ENCODE measurements around the gene HS6ST1.

Gene HS6ST1

DNA sequence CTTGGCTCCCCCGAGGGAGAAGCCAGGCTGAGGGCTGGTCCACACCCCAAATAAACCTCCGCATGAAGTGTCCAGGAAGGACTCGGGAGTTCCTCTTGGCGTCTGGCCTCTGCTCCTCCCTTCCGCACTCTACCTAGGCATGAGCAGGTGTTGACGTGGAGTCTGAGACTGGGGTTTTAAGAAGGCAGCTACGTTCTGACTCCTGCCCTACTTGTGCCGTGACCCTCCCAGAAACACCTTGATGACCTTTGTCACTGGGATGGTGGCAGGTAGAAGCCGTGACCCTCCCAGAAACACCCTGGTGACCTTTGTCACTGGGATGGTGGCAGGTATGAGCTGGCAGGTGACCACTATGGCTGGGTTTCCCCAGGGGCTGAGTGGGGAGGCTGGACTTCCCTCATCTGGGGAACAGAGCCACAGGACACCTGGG, 54.8 kb downstream of the HS6ST1 start:
- no peak for ATAC-seq
- TF ChIP-seq, protein P1, sequence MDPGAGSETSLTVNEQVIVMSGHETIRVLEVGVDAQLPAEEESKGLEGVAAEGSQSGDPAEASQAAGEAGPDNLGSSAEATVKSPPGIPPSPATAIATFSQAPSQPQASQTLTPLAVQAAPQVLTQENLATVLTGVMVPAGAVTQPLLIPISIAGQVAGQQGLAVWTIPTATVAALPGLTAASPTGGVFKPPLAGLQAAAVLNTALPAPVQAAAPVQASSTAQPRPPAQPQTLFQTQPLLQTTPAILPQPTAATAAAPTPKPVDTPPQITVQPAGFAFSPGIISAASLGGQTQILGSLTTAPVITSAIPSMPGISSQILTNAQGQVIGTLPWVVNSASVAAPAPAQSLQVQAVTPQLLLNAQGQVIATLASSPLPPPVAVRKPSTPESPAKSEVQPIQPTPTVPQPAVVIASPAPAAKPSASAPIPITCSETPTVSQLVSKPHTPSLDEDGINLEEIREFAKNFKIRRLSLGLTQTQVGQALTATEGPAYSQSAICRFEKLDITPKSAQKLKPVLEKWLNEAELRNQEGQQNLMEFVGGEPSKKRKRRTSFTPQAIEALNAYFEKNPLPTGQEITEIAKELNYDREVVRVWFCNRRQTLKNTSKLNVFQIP (CRISPR knock-in tag; IDR thresholded peaks at IDR 0.05; ENCODE audit: borderline replicate concordance, low read depth) = no peak
- TF ChIP-seq, protein P2, sequence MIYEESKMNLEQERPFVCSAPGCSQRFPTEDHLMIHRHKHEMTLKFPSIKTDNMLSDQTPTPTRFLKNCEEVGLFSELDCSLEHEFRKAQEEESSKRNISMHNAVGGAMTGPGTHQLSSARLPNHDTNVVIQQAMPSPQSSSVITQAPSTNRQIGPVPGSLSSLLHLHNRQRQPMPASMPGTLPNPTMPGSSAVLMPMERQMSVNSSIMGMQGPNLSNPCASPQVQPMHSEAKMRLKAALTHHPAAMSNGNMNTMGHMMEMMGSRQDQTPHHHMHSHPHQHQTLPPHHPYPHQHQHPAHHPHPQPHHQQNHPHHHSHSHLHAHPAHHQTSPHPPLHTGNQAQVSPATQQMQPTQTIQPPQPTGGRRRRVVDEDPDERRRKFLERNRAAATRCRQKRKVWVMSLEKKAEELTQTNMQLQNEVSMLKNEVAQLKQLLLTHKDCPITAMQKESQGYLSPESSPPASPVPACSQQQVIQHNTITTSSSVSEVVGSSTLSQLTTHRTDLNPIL (CRISPR knock-in tag; IDR thresholded peaks at IDR 0.05; ENCODE audit: low read depth) = no peak
- TF ChIP-seq PPARA (CRISPR knock-in tag; IDR thresholded peaks at IDR 0.05; ENCODE audit: borderline replicate concordance) = no peak
- TF ChIP-seq, protein P3, sequence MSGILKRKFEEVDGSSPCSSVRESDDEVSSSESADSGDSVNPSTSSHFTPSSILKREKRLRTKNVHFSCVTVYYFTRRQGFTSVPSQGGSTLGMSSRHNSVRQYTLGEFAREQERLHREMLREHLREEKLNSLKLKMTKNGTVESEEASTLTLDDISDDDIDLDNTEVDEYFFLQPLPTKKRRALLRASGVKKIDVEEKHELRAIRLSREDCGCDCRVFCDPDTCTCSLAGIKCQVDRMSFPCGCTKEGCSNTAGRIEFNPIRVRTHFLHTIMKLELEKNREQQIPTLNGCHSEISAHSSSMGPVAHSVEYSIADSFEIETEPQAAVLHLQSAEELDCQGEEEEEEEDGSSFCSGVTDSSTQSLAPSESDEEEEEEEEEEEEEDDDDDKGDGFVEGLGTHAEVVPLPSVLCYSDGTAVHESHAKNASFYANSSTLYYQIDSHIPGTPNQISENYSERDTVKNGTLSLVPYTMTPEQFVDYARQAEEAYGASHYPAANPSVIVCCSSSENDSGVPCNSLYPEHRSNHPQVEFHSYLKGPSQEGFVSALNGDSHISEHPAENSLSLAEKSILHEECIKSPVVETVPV (CRISPR knock-in tag; IDR thresholded peaks at IDR 0.05) = no peak
- no peak for TF ChIP-seq ZFP30 (CRISPR knock-in tag; IDR thresholded peaks at IDR 0.05)
- TF ChIP-seq ISL1 (CRISPR knock-in tag; IDR thresholded peaks at IDR 0.05) = no peak
- no peak for TF ChIP-seq SNAI2 (CRISPR knock-in tag; IDR thresholded peaks at IDR 0.05)

DNA sequence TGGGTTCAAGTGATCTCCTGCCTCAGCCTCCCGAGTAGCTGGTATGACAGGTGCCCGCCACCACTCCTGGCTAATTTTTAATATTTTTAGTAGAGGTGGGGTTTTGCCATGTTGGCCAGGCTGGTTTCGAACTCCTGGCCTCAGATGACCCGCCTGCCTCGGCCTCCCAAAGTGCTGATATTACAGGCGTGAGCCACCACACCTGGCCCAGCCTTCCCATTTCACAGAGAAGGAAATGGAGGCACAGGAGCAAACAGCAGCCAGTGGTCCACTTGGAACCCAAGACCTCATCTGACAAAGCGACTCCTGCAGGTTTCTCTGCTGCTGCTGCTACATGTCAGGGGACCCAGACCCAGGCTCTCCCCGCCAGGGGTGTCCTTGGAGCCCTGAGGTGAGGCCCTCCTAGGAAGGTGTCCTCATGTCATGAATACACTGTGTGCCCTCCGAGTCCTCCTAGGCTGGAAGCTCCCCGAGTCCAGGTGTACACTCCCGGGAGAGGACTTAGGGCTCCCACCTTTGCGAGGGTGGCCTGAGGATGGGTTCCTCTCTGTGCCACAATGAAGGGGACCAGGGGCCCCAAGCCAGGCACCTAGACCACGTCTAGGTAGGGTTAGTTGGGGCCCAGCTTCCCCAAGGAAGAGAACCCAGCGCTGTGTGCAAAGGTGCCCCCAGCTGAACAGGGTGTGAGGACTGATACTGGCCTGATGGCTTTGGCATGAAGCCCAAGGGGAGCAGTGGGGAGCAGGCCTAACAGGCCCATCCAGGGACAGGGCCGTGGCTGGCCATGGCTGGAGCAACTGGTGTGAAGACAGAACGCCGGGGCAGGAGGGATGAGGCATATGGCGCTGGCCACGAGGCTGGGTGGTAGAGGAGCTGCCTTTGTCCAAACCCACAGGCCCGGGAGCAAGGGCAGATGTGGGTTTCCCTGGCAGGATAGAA, 56.1 kb downstream of the HS6ST1 start:
- TF ChIP-seq GLIS3 (CRISPR knock-in tag; IDR thresholded peaks at IDR 0.05) = no peak
- ATAC-seq = no peak

DNA sequence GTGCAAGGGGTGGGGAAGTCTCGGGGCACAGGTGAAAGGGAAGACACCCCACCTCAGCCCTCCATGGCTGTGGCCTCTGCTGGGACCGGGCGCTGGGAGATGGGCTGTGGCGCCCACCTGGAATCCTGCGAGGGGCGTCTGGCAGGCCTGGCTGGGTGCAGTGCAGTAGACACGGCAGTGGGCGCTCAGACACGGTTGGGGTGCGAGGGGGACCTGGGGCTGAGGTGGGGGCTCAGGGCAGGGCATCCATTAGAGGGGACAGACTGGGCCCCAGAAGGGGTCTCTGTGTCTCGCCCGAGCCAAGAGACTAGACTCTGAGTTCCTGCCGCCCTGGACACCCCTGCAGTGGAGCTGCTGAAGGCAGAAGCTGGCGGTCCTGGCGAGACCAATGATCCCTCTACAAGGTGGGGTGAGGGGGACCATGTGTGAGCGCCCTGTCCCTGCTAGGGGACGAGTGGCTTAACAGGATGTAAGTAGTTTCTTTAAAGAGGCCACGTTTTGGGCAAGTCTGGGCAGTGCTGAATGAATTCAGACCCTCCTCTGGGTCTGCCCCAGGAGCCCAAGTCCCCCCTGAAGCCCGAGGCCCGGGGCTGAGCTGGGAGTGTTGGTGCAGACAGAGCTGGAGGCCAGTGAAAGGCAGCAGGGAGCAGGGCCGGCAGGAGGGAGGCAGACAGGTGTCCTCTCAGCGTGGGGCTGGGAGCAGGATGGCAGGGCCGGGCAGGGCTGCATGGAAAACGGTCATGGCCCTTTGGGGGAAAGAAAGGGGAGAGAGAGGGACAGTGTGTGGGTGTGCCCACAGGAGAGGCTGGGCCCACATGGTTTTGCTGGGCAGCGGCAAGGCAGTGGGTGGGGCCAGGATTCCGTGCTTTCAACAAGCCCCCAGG, 57.2 kb downstream of the HS6ST1 start:
- ATAC-seq = no peak; the same call in 2 of the 3 replicates
- TF ChIP-seq ZNF8 (CRISPR knock-in tag; IDR thresholded peaks at IDR 0.05) (no peak), ISL1 (CRISPR knock-in tag; IDR thresholded peaks at IDR 0.05) (no peak)

DNA sequence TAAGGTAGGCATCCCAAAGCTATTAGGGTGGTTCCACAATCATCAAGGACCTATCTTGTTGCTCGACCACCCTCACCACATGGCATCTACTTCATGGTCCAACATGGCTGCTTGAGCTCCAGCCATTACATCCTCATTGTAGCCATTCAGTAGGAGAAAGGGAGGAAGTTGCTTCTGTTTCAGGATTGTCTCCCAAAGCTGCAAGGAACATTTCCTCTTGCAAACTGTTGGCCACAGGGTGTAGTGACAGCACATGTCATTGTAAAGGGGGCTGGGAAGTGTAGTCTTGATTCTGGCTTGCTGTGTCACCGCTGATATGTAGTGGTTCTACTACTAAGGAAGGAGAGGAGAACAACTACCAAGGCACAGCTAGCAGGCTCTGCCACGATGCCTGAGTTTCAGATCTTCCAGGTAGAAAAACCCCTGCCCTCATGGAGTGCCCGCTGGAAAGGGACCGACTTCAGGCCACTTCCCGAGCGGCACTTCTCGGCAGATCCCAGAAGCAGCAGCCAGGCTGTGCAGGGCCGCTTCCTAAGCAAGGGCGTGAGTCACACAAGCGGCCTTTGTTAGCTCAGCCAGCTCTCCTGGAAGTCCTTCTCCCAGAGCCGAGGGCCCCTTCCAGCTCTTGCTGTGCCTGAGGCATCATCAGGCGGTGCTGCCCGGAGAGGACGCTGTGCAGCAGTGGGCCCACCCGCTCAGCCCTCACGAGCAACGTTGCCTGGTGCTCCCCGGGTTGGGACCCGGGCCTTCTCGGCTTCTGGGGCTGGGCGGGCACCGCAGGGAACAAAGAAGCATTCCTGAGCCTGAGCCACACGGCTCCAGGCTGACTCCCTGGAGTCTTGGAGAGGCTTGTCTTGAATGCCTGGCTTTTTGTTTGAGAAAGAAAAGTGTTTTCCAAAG, 58.2 kb downstream of the HS6ST1 start:
- TF ChIP-seq, protein P2 (CRISPR knock-in tag; IDR thresholded peaks at IDR 0.05; ENCODE audit: low read depth) = no peak
- TF ChIP-seq ARNTL (CRISPR knock-in tag; IDR thresholded peaks at IDR 0.05; ENCODE audit: borderline replicate concordance, low read depth) = no peak
- ATAC-seq = peak; percentile 47

DNA sequence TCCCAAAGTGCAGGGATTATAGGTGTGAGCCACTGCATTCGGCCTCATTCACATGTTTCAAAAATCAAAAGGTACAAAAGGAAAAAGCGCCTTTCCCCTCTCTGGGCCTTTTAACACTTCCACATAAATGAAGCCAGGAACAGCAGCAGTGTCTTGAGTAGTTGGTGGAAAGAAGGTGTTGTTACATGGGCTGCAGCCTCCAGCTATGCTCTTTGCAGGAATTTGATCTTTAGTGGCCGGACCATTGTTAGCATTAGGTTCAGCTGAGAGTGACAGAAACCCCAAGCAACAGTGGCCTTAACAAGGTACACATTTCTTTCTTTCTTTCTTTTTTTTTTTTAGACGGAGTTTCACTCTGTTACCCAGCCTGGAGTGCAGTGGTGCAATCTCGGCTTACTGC, 59.1 kb downstream of the HS6ST1 start:
- no peak for TF ChIP-seq TCF4 (CRISPR knock-in tag; IDR thresholded peaks at IDR 0.05; ENCODE audit: borderline replicate concordance)
- TF ChIP-seq ISL1 (CRISPR knock-in tag; IDR thresholded peaks at IDR 0.05) = no peak
- TF ChIP-seq RARB (CRISPR knock-in tag; IDR thresholded peaks at IDR 0.05) = no peak
- ATAC-seq = no peak

DNA sequence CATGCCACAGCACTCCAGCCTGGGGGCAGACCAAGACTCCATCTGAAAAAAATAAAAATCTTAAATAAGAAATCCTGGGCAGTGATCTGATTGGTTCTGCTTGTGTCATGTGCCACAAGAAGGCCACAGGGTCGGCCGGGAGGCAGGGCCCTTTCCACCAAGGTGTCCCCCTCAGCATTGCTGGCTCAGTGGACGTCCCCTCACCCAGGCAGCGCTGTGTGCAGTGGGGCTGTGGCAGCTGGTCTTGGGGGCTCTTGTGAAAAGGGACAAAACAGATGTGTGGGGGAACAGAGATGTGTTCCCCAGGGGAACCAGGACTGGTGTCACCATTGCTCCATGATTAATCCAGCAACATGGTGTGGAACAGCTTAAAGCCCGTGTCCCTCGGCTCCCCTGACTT, 60.5 kb downstream of the HS6ST1 start:
- ATAC-seq = no peak
- TF ChIP-seq CSDC2 (CRISPR knock-in tag; IDR thresholded peaks at IDR 0.05) (no peak), ARNTL (CRISPR knock-in tag; IDR thresholded peaks at IDR 0.05; ENCODE audit: borderline replicate concordance, low read depth) (no peak), ZNF70 (CRISPR knock-in tag; IDR thresholded peaks at IDR 0.05) (no peak), PPARA (CRISPR knock-in tag; IDR thresholded peaks at IDR 0.05; ENCODE audit: borderline replicate concordance) (no peak), TCF4 (CRISPR knock-in tag; IDR thresholded peaks at IDR 0.05; ENCODE audit: borderline replicate concordance) (no peak), BACH2 (CRISPR knock-in tag; IDR thresholded peaks at IDR 0.05; ENCODE audit: borderline replicate concordance) (no peak)
- TF ChIP-seq, protein P1 (CRISPR knock-in tag; IDR thresholded peaks at IDR 0.05; ENCODE audit: borderline replicate concordance, low read depth) = no peak
- TF ChIP-seq, protein P3 (CRISPR knock-in tag; IDR thresholded peaks at IDR 0.05) = no peak
- TF ChIP-seq, protein P4, sequence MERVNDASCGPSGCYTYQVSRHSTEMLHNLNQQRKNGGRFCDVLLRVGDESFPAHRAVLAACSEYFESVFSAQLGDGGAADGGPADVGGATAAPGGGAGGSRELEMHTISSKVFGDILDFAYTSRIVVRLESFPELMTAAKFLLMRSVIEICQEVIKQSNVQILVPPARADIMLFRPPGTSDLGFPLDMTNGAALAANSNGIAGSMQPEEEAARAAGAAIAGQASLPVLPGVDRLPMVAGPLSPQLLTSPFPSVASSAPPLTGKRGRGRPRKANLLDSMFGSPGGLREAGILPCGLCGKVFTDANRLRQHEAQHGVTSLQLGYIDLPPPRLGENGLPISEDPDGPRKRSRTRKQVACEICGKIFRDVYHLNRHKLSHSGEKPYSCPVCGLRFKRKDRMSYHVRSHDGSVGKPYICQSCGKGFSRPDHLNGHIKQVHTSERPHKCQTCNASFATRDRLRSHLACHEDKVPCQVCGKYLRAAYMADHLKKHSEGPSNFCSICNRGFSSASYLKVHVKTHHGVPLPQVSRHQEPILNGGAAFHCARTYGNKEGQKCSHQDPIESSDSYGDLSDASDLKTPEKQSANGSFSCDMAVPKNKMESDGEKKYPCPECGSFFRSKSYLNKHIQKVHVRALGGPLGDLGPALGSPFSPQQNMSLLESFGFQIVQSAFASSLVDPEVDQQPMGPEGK (CRISPR knock-in tag; IDR thresholded peaks at IDR 0.05; ENCODE audit: borderline replicate concordance) = no peak
